HG03045 (cell line): ENCODE results near the gene SMC1B.

Source experiments
- ATAC-seq: cut with Tn5 transposase; IDR thresholded peaks from one replicate; pipeline ENCODE4 v1.9.1; 2021; ENCODE audit warnings: mild to moderate bottlenecking, moderate library complexity; ENCODE audit not compliant: unreplicated experiment

SMC1B gene

GRCh38 chr22:45323695-45324094 is 89.7 kb downstream of the SMC1B start:
- no peak for ATAC-seq

DNA sequence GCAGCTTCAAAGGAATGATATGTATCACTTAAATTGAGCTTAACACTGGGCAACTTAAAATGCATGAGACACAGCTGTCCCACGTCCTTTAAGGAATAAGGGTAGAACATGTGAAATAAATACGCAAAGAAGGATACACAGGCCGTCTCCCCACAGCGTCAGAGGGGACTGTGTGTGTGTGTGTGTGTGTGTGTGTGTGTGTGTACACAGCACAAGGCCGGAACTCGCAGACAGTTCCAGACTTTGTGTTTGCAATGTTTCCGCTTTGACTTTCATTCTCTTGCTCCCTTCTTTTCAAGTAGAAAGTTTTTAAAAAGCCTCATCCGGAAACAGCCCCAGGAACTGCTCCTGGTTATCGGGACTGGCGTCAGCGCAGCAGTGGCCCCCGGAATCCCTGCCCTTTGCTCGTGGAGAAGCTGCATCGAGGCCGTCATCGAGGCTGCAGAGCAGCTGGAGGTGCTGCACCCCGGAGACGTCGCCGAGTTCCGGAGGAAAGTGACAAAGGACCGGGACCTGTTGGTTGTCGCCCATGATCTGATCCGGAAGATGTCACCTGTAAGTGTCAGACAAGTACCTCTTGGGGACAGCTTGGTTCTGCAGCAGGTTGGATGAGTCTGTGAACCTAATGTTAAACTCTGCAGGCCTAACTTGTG is 90.4 kb downstream of the SMC1B start:
- no peak for ATAC-seq

DNA sequence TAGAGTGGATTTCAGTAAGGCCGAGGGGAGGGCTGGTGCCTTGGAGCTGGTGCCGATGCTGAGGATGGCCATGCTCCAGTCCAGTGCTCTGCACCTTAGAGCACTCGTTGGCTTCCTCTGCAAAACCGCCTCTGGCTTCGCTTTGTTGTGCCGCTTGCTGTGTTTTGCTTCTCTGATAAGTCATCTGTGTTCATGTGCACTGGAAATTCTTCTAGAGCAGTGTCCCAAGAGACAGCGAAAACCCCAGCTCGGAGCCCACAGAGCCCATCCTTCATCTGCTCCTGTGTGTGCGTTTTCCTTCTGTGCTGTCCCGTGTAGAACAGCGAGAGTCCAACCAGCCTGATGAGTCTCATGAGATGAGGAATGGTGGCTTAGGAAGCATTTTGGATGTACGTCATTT is 91.6 kb downstream of the SMC1B start:
- ATAC-seq, result no peak

DNA sequence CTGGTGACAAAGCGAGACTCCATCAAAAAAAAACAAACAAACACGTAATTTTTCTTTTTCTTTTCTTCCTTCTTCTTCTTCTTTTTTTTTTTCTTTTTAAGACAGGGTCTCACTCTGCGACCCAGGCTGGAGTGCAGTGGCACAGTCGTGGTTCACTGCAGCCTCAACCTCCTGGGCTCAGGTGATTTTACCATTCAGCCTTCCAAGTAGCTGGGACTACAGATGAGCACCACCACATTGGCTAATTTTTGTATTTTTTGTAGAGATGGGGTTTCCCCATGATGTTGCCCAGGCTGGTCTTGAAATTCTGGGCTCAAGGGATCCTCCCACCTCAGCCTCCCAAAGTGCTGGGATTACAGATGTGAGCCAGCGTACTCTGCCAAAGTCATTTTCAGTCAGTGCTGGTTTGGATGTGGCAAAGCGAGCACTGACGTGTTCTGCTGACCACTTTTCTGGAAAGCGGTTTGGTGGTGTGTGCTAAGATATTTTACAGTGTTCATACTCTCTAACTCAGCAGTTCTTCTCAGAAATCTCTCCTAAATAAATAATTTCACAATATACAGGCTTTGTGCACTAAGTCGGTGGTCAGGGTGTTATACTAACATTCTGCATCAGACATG is 92.9 kb downstream of the SMC1B start:
- no peak for ATAC-seq

DNA sequence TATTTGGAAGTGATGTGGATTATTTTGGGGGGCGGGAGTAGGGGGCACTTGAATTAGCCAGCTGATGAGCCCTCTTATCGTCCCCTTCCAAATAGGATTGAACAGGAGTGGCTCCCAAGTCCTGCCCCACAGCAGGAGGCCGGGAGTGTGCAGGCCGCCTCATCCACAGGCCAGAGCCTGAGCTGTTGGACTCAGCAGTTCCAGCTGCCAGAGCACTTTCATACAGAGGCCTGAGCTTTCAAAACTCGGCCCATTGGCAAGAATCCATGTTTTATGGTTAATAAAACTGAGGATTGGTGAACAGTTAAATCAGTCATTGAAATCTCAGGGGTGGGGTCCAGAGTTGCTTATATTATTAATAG is 94.1 kb downstream of the SMC1B start:
- ATAC-seq, result no peak

- ATAC-seq, result no peak
Measured at GRCh38 chr22:45318558-45319323, 94.7 kb downstream of the SMC1B start.

DNA sequence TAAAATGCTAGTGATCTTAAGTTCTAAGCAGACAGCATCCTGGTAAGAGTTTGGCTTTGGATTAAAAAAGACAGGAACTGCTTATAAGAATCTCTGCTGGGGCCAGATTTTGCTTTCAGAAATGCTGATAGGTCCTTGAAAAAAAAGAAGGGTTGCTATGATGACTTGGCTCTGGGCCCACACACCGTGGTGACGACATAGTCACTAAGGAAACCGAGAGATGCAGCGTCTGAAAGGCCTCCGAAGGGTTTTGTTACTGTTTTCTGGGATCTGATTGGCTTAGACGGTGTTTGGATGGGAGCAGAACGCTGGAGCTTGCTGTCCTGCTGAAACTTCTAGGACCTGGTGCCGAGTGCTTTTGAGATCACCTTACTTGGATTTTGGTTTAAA is 95.2 kb downstream of the SMC1B start:
- no peak for ATAC-seq

DNA sequence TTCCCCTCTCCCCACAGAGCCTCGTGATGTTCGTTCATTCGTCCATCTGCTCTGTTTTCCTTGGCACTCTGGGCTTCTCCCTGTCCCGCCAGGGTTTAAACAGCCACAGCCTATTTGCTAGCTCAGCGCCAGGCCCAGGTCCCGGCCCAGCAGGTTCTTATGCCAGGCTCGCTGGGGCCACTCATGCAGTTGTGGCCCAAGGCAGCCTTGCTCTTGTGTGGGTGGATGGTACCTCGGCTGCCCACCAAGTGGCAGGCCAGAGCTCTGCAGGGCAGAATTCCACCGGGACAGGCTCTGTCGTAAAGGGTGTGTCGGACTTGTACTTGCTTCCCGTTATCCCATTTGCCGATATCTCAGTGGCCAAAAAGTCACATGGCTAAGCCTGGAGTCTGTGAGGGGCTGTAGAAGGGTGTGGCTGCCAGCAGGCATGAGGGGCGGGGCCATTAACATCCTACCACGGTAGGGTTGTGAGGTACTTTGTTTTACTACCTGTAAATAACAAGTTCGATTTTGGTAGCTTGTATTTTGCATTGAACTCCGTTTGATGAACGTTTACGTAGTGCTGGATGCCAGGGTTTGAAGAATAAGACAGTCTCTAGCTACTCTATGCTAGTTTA is 95.7 kb downstream of the SMC1B start:
- no peak for ATAC-seq

DNA sequence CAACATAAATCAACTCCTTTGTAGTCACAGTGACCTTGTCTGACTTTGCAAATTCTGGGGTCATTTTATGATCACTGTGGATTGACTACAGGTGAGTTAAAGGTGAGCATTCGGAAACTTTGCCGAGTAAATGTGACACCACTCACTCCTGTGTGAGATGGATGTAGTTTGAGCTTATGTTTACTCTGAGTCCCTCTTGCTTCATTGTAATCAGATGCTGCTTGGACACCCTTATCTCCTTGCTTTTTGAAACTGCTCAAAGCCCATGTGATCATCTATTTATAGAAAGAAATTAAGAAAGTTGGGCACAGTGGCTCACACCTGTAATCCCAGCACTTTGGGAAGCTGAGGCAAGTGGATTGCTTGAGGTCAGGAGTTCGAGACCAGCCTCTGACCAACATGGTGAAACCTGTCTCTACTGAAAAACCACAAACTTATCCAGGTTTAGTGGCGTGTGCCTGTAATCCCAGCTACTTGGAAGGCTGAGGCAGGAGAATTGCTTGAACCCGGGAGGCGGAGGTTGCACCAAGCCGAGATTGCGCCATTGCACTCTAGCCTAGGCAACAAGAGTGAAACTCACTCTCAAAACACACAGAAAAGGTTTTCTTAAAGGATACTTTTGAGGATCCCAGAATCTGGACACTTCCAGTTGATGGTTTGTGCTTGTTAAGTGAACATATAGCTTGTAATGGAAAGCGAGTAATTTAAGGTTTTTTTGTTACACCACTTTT is 96.4 kb downstream of the SMC1B start:
- ATAC-seq, result no peak

DNA sequence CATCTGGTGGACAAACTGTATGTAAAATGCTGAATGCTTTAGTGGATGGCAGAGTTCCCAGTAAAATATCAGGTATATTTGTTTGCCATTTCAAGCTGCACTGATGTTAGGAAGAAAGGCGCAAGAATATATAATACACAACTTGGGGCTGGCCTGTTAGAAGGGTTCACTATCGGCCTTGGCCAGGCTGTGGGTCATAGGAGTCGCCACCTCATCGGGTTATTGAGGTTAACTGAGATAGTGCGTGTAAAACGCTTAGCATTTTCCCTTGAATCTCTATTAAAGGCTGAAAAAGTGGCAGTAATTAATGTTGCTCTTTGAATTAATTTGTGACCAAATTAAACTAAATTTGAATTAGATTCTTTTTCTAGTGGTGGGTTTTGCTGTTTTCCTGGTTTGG is 98.6 kb downstream of the SMC1B start:
- ATAC-seq, result no peak

DNA sequence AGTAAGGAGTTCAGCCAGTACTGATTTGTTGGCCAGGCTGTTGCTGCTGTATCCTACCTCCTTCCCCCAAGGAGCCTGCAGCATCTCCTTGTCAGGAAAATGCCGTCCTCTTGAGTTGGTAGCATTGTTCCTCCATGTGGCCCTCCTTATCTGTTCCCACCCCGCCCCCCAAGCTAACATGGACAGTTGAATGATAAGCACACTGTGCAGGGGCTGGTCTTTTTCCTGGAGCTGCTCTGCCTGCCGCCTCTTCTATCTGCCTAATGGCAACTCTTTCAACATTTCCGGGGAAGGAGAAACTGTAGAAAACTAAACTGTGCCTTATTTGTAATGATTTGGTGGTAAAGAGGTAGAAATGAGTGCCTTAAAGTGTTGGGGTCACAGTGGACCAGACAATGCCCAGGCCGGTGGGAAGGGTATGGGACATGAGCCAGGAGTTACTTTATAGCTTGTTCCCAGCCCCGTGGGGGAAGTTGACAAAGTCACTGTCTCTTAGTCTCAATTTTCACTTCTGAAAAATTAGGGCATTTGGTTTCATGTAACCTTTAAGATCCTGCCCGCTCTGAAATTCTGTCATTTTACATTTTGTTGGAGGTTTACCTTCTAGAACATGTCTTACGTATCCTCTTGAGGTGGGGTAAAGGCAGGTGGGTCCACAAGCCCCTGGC is 99.2 kb downstream of the SMC1B start:
- no peak for ATAC-seq

- no peak for ATAC-seq
Measured at GRCh38 chr22:45312856-45313255, 100.5 kb downstream of the SMC1B start.

DNA sequence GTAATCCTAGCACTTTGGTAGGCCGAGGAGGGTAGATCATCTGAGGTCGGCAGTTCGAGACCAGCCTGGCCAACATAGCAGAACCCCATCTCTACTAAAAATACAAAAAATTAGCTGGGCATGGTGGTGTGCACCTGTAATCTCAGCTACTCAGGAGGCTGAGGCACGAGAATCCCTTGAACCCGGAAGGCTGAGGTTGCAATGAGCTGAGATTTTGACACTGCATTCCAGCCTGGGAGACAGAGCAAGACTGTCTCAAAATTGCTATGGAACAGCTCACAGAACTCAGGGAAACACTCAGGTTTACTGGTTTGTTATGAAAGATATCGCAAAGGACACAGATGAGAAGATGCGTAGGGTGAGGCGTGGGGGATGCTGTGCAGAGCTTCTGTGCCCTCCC is 101.0 kb downstream of the SMC1B start:
- ATAC-seq, result no peak

DNA sequence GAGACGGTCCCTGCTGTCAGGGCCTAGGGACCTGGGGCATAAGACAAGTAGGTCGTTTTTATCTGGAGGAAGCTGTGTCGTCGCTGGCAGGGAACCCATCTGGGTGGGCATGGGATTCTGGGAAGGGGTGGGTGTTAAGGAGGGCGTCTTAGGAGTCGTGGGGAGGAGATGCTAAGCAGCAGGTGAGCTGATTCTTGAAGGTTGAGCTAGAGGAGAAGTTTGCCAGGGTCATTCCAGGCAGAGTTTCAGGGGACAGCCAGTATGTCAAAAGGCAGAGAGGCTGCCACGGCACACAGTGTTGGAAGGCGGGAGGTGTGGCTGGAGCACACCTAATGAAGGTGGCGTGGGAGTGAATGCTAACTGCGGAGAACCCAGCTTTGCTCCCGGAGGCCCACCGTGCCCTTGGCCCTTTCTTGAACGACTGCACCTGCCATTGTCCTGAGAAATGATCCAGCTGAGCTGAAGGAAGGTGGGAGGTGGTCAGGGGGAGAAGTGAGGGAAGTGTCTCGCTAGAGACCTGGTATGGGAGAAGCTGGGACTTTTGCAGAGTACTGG is 102.3 kb downstream of the SMC1B start:
- no peak for ATAC-seq

GRCh38 chr22:45310331-45310976 is 102.9 kb downstream of the SMC1B start:
- ATAC-seq, result no peak

GRCh38 chr22:45309422-45310227 is 103.8 kb downstream of the SMC1B start, which contains the start of gene FAM118A:
FAM118A (plus strand) TSS chr22:45309934; CDS start chr22:45322380, 12,446 bp downstream.
- peak; percentile 82 for ATAC-seq

- ATAC-seq, result no peak
Measured at GRCh38 chr22:45308957-45309421, 104.4 kb downstream of the SMC1B start.

DNA sequence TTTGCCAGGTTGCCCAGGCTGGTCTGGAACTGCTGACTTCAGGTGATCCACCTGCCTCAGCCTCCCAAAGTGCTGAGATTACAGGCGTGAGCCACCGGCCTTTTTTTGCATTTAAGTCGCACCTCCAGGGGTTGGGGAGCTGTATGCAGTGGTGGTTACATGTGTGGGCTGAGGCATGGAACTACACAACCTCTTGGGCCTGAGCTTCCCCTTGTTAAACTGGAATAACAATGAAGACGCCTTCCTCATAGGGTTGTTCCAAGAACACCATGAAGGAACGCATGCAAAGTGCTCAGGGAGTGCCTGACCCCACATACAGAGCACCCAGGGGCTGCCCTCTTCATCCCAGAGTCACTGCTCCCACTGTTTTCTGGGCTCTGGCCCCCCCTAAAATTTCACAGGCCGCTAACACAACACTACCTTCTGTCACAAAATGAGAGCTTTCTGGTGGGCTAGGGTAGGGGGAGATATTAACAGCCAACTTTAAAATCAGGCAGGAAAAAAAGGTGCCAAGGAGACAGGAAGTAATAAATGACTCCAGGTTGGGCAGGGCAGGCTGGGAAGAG is 104.9 kb downstream of the SMC1B start:
- ATAC-seq, result no peak
